K562 (cell line): ENCODE measurements around the gene CRYM. TPM values are rescaled to one million over a fixed set of nuclear protein-coding genes. Genes with fewer than 3 reads are reported as not detected.
A peak's percentile ranks its signal among the peaks of the same experiment; 100 is the strongest.

Experiments used
- ATAC-seq: fragments of 200-7000 bp; cut with Tn5 transposase; 3 replicates; pipeline ENCODE4 v1.9.1; 2020; ENCODE audit warnings: moderate library complexity
- BruUV-seq: library from RNA; stranded (reverse); fragments of 400-500 nt; replicated peaks from 2 replicates; lab custom pipeline; 2021; lab: Mats Ljungman, UMichigan
- CTCF ChIA-PET: fragments of 300-600 bp; formaldehyde crosslinking; extraction: SDS; loops from one replicate; lab custom pipeline; 2021; ENCODE audit warnings: low intra/inter-chr PET ratio; lab: Yijun Ruan, JAX
- POLR2A ChIA-PET: fragments of 300-600, 350-650 bp; sonication (Branson Sonifier 250); formaldehyde crosslinking; extraction: SDS; loops from one replicate; lab custom pipeline; 2021; ENCODE audit warnings: antibody characterized with exemption, inconsistent platforms; lab: Yijun Ruan, JAX
- DNase-seq, 4 experiments: peaks; one replicate each; pipeline versions ENCODE4 v3.0.0 to v3.0.0-alpha.2; 2011 to 2018; ENCODE audit warnings: low spot score in 3 of 4, mixed read lengths in 3 of 4; ENCODE audit errors: extremely low read depth in 1 of 4
- FAIRE-seq: peaks from 2 replicates; lab custom pipeline; 2011; peaks lifted over from hg19 to GRCh38; lab: Jason Lieb, UNC
- H2AFZ ChIP-seq: 2 replicates; pipeline ENCODE4 v1.6.0; 2011; ENCODE audit warnings: low read depth, low read length, control low read depth, inconsistent platforms
- H3K27ac ChIP-seq: fragments of 200-600 bp; 3 replicates; pipeline ENCODE4 v1.8.0; 2011; ENCODE audit warnings: low read depth, mild to moderate bottlenecking, control low read depth, inconsistent platforms, low read length, moderate library complexity, mixed read lengths; ENCODE audit errors: extremely low read depth
- H3K27me3 ChIP-seq, 2 experiments: fragments of 300-600 bp in 1 of 2; 2 replicates in 1 of 2; 3 replicates in 1 of 2; pipeline versions ENCODE4 v1.6.0 to v1.8.0; 2011; ENCODE audit warnings: inconsistent platforms in 2 of 2, low read length in 2 of 2, mild to moderate bottlenecking in 1 of 2, mixed read lengths in 1 of 2, moderate library complexity in 1 of 2; ENCODE audit not compliant: control insufficient read depth in 2 of 2, insufficient read depth in 2 of 2
- H3K36me3 ChIP-seq: fragments of 300-600 bp; 3 replicates; pipeline ENCODE4 v1.8.0; 2011; ENCODE audit warnings: mild to moderate bottlenecking, low read length, inconsistent platforms; ENCODE audit not compliant: control insufficient read depth, insufficient read depth
- H3K4me1 ChIP-seq, 2 experiments: fragments of 200-600 bp in 1 of 2; replicated peaks in 1 of 2; 2 replicates in 1 of 2; 3 replicates in 1 of 2; pipeline versions ENCODE4 v1.5.1 to v1.8.0; 2011; ENCODE audit warnings: inconsistent platforms in 2 of 2, low read length in 2 of 2, mild to moderate bottlenecking in 1 of 2, mixed read lengths in 1 of 2, moderate library complexity in 1 of 2; ENCODE audit not compliant: control insufficient read depth in 2 of 2, insufficient read depth in 2 of 2
- H3K4me2 ChIP-seq: 2 replicates; pipeline ENCODE4 v1.6.1; 2011; ENCODE audit warnings: low read length, control low read depth, inconsistent platforms, mixed read lengths; ENCODE audit not compliant: insufficient read depth
- H3K4me3 ChIP-seq: fragments of 200-600 bp; sonication (generic), shearing (Covaris generic); 2 replicates; pipeline ENCODE4 v1.5.1; 2016; ENCODE audit warnings: control low read depth, inconsistent platforms
- H3K79me2 ChIP-seq: fragments of 200-600 bp; 3 replicates; pipeline ENCODE4 v1.8.0; 2011; ENCODE audit warnings: low read length, inconsistent platforms; ENCODE audit not compliant: control insufficient read depth, insufficient read depth
- H3K9ac ChIP-seq, 2 experiments: 2 replicates each; pipeline versions ENCODE4 v1.6.0 to v1.6.1; 2011; ENCODE audit warnings: low read depth in 2 of 2, low read length in 2 of 2, control low read depth in 1 of 2, inconsistent platforms in 1 of 2, mild to moderate bottlenecking in 1 of 2, mixed read lengths in 1 of 2; ENCODE audit not compliant: insufficient read depth in 1 of 2
- H3K9me1 ChIP-seq: one replicate; pipeline ENCODE4 v1.6.0; 2011; ENCODE audit warnings: inconsistent platforms, mild to moderate bottlenecking, low read length, moderate library complexity; ENCODE audit not compliant: control insufficient read depth, insufficient read depth
- H3K9me3 ChIP-seq: replicated peaks from 2 replicates; pipeline ENCODE4 v1.5.1; 2011; ENCODE audit warnings: low read depth, low read length, inconsistent platforms; ENCODE audit not compliant: control insufficient read depth, insufficient read depth
- H4K20me1 ChIP-seq: replicated peaks from 2 replicates; pipeline ENCODE4 v1.6.1; 2011; ENCODE audit warnings: low read length, inconsistent platforms, mixed read lengths; ENCODE audit not compliant: control insufficient read depth, insufficient read depth
- ELF1 ChIP-seq: fragments of 200-800 bp; sonication (Bioruptor generic); IDR thresholded peaks from 2 replicates; pipeline ENCODE4 v1.6.1; 2016; ENCODE audit warnings: missing genetic modification characterization, missing compliant biosample characterization
- HMGXB4 ChIP-seq: sonication (generic); formaldehyde crosslinking; IDR thresholded peaks from 2 replicates; pipeline ENCODE4 v1.8.1; 2023; ENCODE audit warnings: mild to moderate bottlenecking, missing genetic modification reagents
- PHB2 ChIP-seq: fragments of 450-650 bp; IDR thresholded peaks from 2 replicates; pipeline ENCODE4 v1.6.1; 2017; ENCODE audit warnings: low read depth
- RAD21 ChIP-seq, 2 experiments: fragments of 250-450 bp in 1 of 2; fragments of 450-650 bp in 1 of 2; sonication (Bioruptor Pico) in 1 of 2; formaldehyde crosslinking in 1 of 2; IDR thresholded peaks in 1 of 2; conservative IDR thresholded peaks in 1 of 2; 2 replicates each; pipeline versions ENCODE4 v1.4.0 to v1.8.0; 2020 to 2022; ENCODE audit warnings: mild to moderate bottlenecking in 2 of 2, moderate library complexity in 1 of 2
- SAFB2 ChIP-seq: fragments of 200-400 bp; formaldehyde crosslinking; IDR thresholded peaks from 2 replicates; pipeline ENCODE4 v1.6.1; 2018; ENCODE audit warnings: borderline replicate concordance, low read length, low read depth, moderate library complexity; ENCODE audit not compliant: severe bottlenecking
- SMARCC2 ChIP-seq: fragments of 450-650 bp; IDR thresholded peaks from 2 replicates; pipeline ENCODE4 v1.6.1; 2017; ENCODE audit warnings: antibody characterized with exemption, moderate library complexity, mild to moderate bottlenecking, low read depth
- ZNF23 ChIP-seq: fragments of 250-450 bp; sonication (Bioruptor Pico); IDR thresholded peaks from 2 replicates; pipeline ENCODE4 v1.4.0; 2020; ENCODE audit warnings: mild to moderate bottlenecking
- WGBS: fragments of 100-300 bp; shearing (Covaris generic); methylation state at CpG from one replicate; pipeline ENCODE4 v1.1.6; 2016; ENCODE audit warnings: low coverage, mixed read lengths; ENCODE audit not compliant: insufficient coverage; ENCODE audit errors: missing lambda C conversion rate; 5-methylcytosine and 5-hydroxymethylcytosine counted together
- in situ Hi-C: fragments of 300-500 bp; cut with MboI; formaldehyde crosslinking; loops from 4 replicates; pipeline ENCODE4 v1.15.0; 2018; ENCODE audit warnings: inconsistent platforms, mixed read lengths
- intact Hi-C: fragments of 100-400 bp; cut with micrococcal nuclease; formaldehyde crosslinking; loops from 2 replicates; pipeline ENCODE4 v1.14.2; 2022
- polyA plus RNA-seq, 8 experiments: library from polyadenylated mRNA; depleted of rRNA in 4 of 8; stranded (reverse) in 5 of 8; unstranded in 3 of 8; fragments of >200 nt; fragmentation: Nextera tagmentation in 2 of 8; fragmentation: Illumina TruSeq in 1 of 8; extraction: Ambion mirVana in 2 of 8; extraction: Trizol in 1 of 8; gene quantifications; 2 replicates each; pipeline versions ENCODE4 v1.2.1 to v1.2.3, GENCODE V29; 2011 to 2014; ENCODE audit warnings: inconsistent platforms in 1 of 8, missing spikeins in 1 of 8
- total RNA-seq, 7 experiments: library from RNA; depleted of rRNA in 6 of 7; stranded (reverse); fragments of >200 nt in 6 of 7; fragmentation: Illumina TruSeq in 2 of 7; extraction: Trizol in 2 of 7; gene quantifications; 2 replicates each; pipeline versions ENCODE4 v1.2.1 to v1.2.3, GENCODE V29; 2011 to 2021; ENCODE audit warnings: low replicate concordance in 1 of 7
- TF ChIP-seq, protein P1 (sequence below): fragments of 450-650 bp; IDR thresholded peaks from 2 replicates; pipeline ENCODE4 v1.6.1; 2016
- TF ChIP-seq, protein P2 (sequence below), 2 experiments: fragments of 450-650 bp in 1 of 2; sonication (generic) in 1 of 2; formaldehyde crosslinking in 1 of 2; IDR thresholded peaks in 1 of 2; conservative IDR thresholded peaks in 1 of 2; 2 replicates each; pipeline versions ENCODE4 v1.6.1 to v1.8.1; 2016 to 2023; ENCODE audit warnings: mild to moderate bottlenecking in 2 of 2, moderate library complexity in 2 of 2, inconsistent platforms in 1 of 2, missing genetic modification reagents in 1 of 2
- TF ChIP-seq, protein P3 (sequence below), 3 experiments: IDR thresholded peaks in 2 of 3; conservative IDR thresholded peaks in 1 of 3; 2 replicates each; pipeline ENCODE4 v1.5.1; 2011 to 2012; ENCODE audit warnings: low read length in 3 of 3, mild to moderate bottlenecking in 3 of 3, control low read depth in 2 of 3, improper control_type of control experiment in 1 of 3, inconsistent platforms in 1 of 3, low read depth in 1 of 3, mixed read lengths in 1 of 3, moderate library complexity in 1 of 3; ENCODE audit not compliant: insufficient read depth in 2 of 3

CRYM gene
- total and polyA plus RNA-seq, 9 of the 15 experiments (the other 6 are each of a cell fraction or from before 2014, with no cell fraction given) = 0.08 to 0.98 (median 0.47) TPM

DNA sequence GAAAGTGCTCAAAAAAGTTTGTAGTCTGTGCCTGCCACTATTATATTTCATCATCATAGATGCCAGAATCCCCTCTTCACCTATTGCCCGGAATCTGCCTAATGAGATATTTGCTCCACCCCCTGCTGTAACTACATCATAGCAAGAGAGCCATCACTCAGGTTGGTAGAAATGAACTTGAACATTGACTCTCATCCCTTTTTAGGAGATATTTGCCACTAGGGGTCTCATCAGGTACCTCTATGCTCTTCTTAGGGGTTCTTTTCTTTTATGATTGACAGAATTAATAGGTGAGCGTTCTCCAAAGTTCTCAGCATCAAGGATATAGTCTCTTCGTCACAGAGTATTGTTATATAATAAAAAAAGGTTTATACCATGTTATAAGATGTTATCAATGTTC, 24.6 kb downstream of the CRYM start:
- no peaks in the 10 kb centered on the region for H3K36me3 ChIP-seq
- in situ Hi-C loops (no loop called here), intact Hi-C loops (no loop called here)
- no peak overlapping the region for H3K4me3 ChIP-seq
- no peaks in the 10 kb centered on the region for H3K4me1 ChIP-seq
- H3K4me2 ChIP-seq = no peak overlapping the region
- FAIRE-seq = no peak
- no peak overlapping the region for H3K9ac ChIP-seq
- no peaks in the 10 kb centered on the region for H4K20me1 ChIP-seq
- H3K27me3 ChIP-seq = peaks cover 7 to 12% of the 10 kb centered on the region in 2 experiments; a peak in 4 of 5 replicates
- no TSS peak for BruUV-seq
- no peaks in the 10 kb centered on the region for H3K79me2 ChIP-seq
- 7% methylated on average over 3 of the region's 3 CpGs for WGBS
- H3K27ac ChIP-seq = no peak overlapping the region
- H2AFZ ChIP-seq = no peak overlapping the region
- DNase-seq = peak in 2 of 4 experiments; percentile 26 to 34
- CTCF ChIA-PET = no interaction called here
- POLR2A ChIA-PET = no interaction called here
- ATAC-seq = no peak
- H3K9me3 ChIP-seq = no peaks in the 10 kb centered on the region
- H3K9me1 ChIP-seq = no peaks in the 10 kb centered on the region
- TF ChIP-seq SAFB2 (no peak), ZNF23 (CRISPR knock-in tag) (no peak), ELF1 (no peak), RAD21 (CRISPR knock-in tag; conservative IDR thresholded peaks at IDR 0.05 in 1 of 2, IDR thresholded peaks at IDR 0.05 in 1 of 2) (peak in 1 of 2 experiments; percentile 18; a peak in 1 of 4 replicates), PHB2 (no peak), SMARCC2 (no peak), HMGXB4 (CRISPR knock-in tag) (no peak)
- TF ChIP-seq, protein P1, sequence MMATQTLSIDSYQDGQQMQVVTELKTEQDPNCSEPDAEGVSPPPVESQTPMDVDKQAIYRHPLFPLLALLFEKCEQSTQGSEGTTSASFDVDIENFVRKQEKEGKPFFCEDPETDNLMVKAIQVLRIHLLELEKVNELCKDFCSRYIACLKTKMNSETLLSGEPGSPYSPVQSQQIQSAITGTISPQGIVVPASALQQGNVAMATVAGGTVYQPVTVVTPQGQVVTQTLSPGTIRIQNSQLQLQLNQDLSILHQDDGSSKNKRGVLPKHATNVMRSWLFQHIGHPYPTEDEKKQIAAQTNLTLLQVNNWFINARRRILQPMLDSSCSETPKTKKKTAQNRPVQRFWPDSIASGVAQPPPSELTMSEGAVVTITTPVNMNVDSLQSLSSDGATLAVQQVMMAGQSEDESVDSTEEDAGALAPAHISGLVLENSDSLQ = peak; percentile 25; the same call in 1 of the 2 replicates
- TF ChIP-seq, protein P2, sequence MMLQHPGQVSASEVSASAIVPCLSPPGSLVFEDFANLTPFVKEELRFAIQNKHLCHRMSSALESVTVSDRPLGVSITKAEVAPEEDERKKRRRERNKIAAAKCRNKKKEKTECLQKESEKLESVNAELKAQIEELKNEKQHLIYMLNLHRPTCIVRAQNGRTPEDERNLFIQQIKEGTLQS (IDR thresholded peaks at IDR 0.05) = 0 out of 2 replicates have a peak, but pooled peaks have one; percentile 13
- TF ChIP-seq, protein P2 (CRISPR knock-in tag; conservative IDR thresholded peaks at IDR 0.05) = no peak
- TF ChIP-seq, protein P3, sequence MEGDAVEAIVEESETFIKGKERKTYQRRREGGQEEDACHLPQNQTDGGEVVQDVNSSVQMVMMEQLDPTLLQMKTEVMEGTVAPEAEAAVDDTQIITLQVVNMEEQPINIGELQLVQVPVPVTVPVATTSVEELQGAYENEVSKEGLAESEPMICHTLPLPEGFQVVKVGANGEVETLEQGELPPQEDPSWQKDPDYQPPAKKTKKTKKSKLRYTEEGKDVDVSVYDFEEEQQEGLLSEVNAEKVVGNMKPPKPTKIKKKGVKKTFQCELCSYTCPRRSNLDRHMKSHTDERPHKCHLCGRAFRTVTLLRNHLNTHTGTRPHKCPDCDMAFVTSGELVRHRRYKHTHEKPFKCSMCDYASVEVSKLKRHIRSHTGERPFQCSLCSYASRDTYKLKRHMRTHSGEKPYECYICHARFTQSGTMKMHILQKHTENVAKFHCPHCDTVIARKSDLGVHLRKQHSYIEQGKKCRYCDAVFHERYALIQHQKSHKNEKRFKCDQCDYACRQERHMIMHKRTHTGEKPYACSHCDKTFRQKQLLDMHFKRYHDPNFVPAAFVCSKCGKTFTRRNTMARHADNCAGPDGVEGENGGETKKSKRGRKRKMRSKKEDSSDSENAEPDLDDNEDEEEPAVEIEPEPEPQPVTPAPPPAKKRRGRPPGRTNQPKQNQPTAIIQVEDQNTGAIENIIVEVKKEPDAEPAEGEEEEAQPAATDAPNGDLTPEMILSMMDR (IDR thresholded peaks at IDR 0.05 in 2 of 3, conservative IDR thresholded peaks at IDR 0.05 in 1 of 3; ENCODE audit: insufficient read depth in 2 of 3, low read depth in 1 of 3, low read length in 3 of 3) = peak in 2 of 3 experiments; percentile 18 to 40; a peak in 1 of 6 replicates
